ENCODE data around the gene MYL12A. TPM values are rescaled to one million over a fixed set of nuclear protein-coding genes. Genes with fewer than 3 reads are reported as not detected.

Gene MYL12A
- total and polyA plus RNA-seq, 2 of the 13 experiments (the other 11 are each of a cell fraction or from before 2014, with no cell fraction given), result 261 to 277 TPM

GRCh38 chr18:3261373-3262233, 14.0 kb downstream of the MYL12A start, which contains the start of gene MYL12B (continued):
- no peak for TF ChIP-seq RNF219 (CRISPR knock-in tag; IDR thresholded peaks at IDR 0.05)
- TF ChIP-seq ZNF256 (CRISPR knock-in tag; conservative IDR thresholded peaks at IDR 0.05), result no peak
- TF ChIP-seq ZNF710 (CRISPR knock-in tag; IDR thresholded peaks at IDR 0.05; ENCODE audit: borderline replicate concordance), result peak; percentile 27; the same call in 1 of the 2 replicates
- TF ChIP-seq SOX5 (CRISPR knock-in tag; IDR thresholded peaks at IDR 0.05; ENCODE audit: borderline replicate concordance), result peak; percentile 46; the same call in 1 of the 2 replicates
- TF ChIP-seq ZNF343 (CRISPR knock-in tag; IDR thresholded peaks at IDR 0.05), result no peak
- peak; percentile 36; the same call in 1 of the 2 replicates for TF ChIP-seq CCDC6 (CRISPR knock-in tag; IDR thresholded peaks at IDR 0.05)
- peak; percentile 68 for TF ChIP-seq SKI (IDR thresholded peaks at IDR 0.05; ENCODE audit: partially characterized antibody)
- TF ChIP-seq KAT8 (CRISPR knock-in tag; IDR thresholded peaks at IDR 0.05), result peak; percentile 95
- peak; percentile 52; the same call in 1 of the 2 replicates for TF ChIP-seq ZNF138 (CRISPR knock-in tag; IDR thresholded peaks at IDR 0.05; ENCODE audit: low read depth)
- 0 out of 2 replicates have a peak, but pooled peaks have one; percentile 75 for TF ChIP-seq ZFYVE20 (CRISPR knock-in tag; IDR thresholded peaks at IDR 0.05; ENCODE audit: borderline replicate concordance, low read depth)
- TF ChIP-seq HNF1A (IDR thresholded peaks at IDR 0.05; ENCODE audit: low read depth), result no peak
- peak; percentile 60; the same call in 1 of the 2 replicates for TF ChIP-seq HNF1A (CRISPR knock-in tag; IDR thresholded peaks at IDR 0.05; ENCODE audit: borderline replicate concordance)
- TF ChIP-seq ZMAT3 (CRISPR knock-in tag; conservative IDR thresholded peaks at IDR 0.05), result no peak; the same call in 1 of the 2 replicates
- no peak for TF ChIP-seq GPN1 (CRISPR knock-in tag; IDR thresholded peaks at IDR 0.05; ENCODE audit: borderline replicate concordance)
- TF ChIP-seq ARNTL (CRISPR knock-in tag; IDR thresholded peaks at IDR 0.05), result peak; percentile 50; the same call in 1 of the 2 replicates
- TF ChIP-seq ZNF792 (CRISPR knock-in tag; IDR thresholded peaks at IDR 0.05), result no peak
- TF ChIP-seq DRAP1 (CRISPR knock-in tag; IDR thresholded peaks at IDR 0.05), result 0 out of 2 replicates have a peak, but pooled peaks have one; percentile 30
- TF ChIP-seq ZNF18 (CRISPR knock-in tag; IDR thresholded peaks at IDR 0.05; ENCODE audit: insufficient replicate concordance), result peak; percentile 66
